Measurements from ENCODE around the gene NTMT2.

NTMT2 gene

GRCh38 chr1:170210142-170210541, 64.4 kb downstream of the NTMT2 start:
- DNase-seq (ENCODE audit: low spot score), result no peak

- no peak for DNase-seq (ENCODE audit: low spot score)
These were observed 67.8 kb downstream of the NTMT2 start for GRCh38 chr1:170213596-170213995.

- no peak for DNase-seq (ENCODE audit: low spot score)
These were observed 68.6 kb downstream of the NTMT2 start for GRCh38 chr1:170214117-170215032.

GRCh38 chr1:170215072-170215885, 69.5 kb downstream of the NTMT2 start:
- DNase-seq (ENCODE audit: low spot score), result no peak

GRCh38 chr1:170217517-170218256, 71.9 kb downstream of the NTMT2 start:
- DNase-seq (ENCODE audit: low spot score), result no peak

GRCh38 chr1:170218257-170218650, 72.5 kb downstream of the NTMT2 start:
- no peak for DNase-seq (ENCODE audit: low spot score)

Measured in kidney capillary endothelial cell (primary cell).